HT-29 (cell line): ENCODE measurements around the gene UPK1B. TPM values are rescaled to one million over a fixed set of nuclear protein-coding genes. Genes with fewer than 3 reads are reported as not detected.
"Not testable (repeated sequence)": the region's sequence is repeated elsewhere in the genome, so short reads cannot be mapped to it uniquely, and the experiment has no call there.

Source experiments
- DNase-seq: peaks from one replicate; pipeline ENCODE4 v3.0.0-alpha.2; 2015; ENCODE audit warnings: low spot score
- total RNA-seq: library from RNA; depleted of rRNA; stranded (reverse); fragments of >200 nt; shearing (Covaris generic); gene quantifications from 2 replicates; pipeline ENCODE4 v1.2.3, GENCODE V29; 2014

Gene UPK1B
- total RNA-seq, 1 experiment from 2014 or later: not detected

- DNase-seq: no peak
Measured at GRCh38 chr3:119223511-119223910, 50.1 kb downstream of the UPK1B start.

GRCh38 chr3:119225121-119225520 is 51.7 kb downstream of the UPK1B start:
- no peak for DNase-seq

GRCh38 chr3:119227070-119227850 is 53.9 kb downstream of the UPK1B start:
- DNase-seq: no peak

GRCh38 chr3:119228373-119229145 is 55.2 kb downstream of the UPK1B start:
- DNase-seq: no peak

- no peak for DNase-seq
Measured at GRCh38 chr3:119229190-119229589, 55.8 kb downstream of the UPK1B start.

GRCh38 chr3:119230071-119230470 is 56.7 kb downstream of the UPK1B start:
- no peak for DNase-seq

- no peak for DNase-seq
Measured at GRCh38 chr3:119230745-119231144, 57.3 kb downstream of the UPK1B start.

GRCh38 chr3:119234610-119235009 is 61.2 kb downstream of the UPK1B start:
- no peak for DNase-seq

GRCh38 chr3:119235151-119235550 is 61.8 kb downstream of the UPK1B start:
- DNase-seq: no peak

GRCh38 chr3:119236756-119237155 is 63.4 kb downstream of the UPK1B start:
- no peak for DNase-seq

- DNase-seq: no peak
Measured at GRCh38 chr3:119237299-119237698, 63.9 kb downstream of the UPK1B start.

- DNase-seq: no peak
Measured at GRCh38 chr3:119238363-119238762, 65.0 kb downstream of the UPK1B start.

GRCh38 chr3:119239206-119239820 is 65.9 kb downstream of the UPK1B start:
- DNase-seq: peak; percentile 14

GRCh38 chr3:119240101-119240590 is 66.7 kb downstream of the UPK1B start:
- peak; percentile 44 for DNase-seq

GRCh38 chr3:119240591-119241434 is 67.4 kb downstream of the UPK1B start, which contains the start of gene B4GALT4:
TSS of gene B4GALT4 (minus strand) at chr3:119240878. CDS start at chr3:119230099, 10,779 bp downstream.
- peak; percentile 94 for DNase-seq

- DNase-seq: not testable (repeated sequence)
Measured at GRCh38 chr3:119242387-119243057, 69.1 kb downstream of the UPK1B start.

GRCh38 chr3:119243058-119243529 is 69.7 kb downstream of the UPK1B start:
- not testable (repeated sequence) for DNase-seq

- DNase-seq: no peak
Measured at GRCh38 chr3:119243712-119244111, 70.3 kb downstream of the UPK1B start.

- peak; percentile 24 for DNase-seq
Measured at GRCh38 chr3:119245778-119246177, 72.4 kb downstream of the UPK1B start.
